HG02642 (cell line): ENCODE measurements around the gene PTGES3.
A peak's percentile ranks its signal among the peaks of the same experiment; 100 is the strongest.

Experiments
- ATAC-seq: cut with Tn5 transposase; IDR thresholded peaks from one replicate; pipeline ENCODE4 v1.9.1; 2021; ENCODE audit warnings: mild to moderate bottlenecking; ENCODE audit not compliant: unreplicated experiment, poor library complexity

Gene PTGES3

DNA sequence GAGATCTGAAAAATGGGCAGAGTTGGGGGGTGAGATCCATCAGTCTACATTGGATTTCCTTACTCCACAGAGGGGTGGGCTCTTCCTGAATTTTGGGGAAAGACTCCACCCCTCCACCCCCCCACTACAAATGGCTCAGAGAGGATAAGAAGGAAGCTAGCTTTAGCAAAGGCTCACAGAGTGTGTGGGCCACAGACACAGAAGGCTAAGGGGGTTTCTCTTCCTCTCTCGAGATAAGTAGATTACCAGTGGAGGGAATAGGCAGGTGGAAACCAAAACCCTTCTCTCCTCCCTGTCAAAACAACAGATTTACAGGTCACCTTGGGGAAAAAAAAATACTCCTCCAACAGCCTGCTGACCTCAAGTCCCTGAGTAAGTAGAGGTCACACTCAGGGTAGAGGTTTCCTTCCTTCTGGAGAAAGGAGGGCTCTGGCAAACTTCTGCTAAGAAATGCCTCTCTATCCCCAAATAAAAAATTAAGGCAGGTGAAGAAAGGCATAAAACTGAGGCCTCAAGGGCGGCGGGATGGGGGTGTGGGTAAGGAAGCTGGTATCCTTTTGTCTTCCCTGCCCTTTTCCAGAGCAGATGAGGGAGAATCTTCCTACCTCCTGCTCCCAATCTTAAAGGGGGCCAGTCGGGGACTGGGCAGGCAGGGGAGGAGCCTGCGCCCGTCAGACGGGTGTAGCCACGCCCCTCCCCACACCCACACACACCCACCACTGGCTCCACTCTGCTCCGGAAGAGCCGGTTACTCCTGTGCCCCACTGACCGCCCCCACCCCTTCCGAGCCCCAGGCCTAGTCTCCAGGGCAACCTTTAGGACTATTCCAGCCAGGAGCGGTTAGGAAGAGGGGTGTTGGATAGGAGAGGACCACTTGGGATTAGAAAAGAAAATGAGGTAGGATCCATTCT, 56.0 kb downstream of the PTGES3 start:
- ATAC-seq: peak; percentile 20

DNA sequence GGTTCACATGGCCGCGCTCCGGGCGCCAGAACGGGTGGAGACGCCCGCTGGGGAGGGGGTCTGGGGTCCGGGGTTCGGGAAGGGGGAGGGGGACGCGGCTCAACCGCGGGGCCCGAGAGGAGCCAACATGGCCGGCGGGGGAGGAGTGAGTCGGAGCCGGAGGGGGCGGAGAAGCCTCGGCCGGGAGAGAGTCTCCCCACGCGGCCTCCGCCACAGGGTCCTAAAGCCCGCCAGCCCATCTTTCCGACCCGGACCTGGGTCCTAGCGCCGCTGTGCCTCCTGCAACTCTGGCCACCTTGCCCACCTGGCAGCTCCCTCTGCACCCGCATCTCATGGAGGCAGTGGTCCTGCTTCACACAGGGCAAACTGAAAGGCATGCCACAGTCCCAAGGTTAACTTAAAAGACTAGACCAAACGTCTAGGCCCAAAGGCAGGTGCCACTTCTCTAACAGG, 57.9 kb downstream of the PTGES3 start, which contains the start of gene BAZ2A:
BAZ2A (minus strand) TSS at position 147 of the 453 bp plus-strand sequence. CDS start 12,796 bp downstream, outside the sequence.
- peak; percentile 65 for ATAC-seq

DNA sequence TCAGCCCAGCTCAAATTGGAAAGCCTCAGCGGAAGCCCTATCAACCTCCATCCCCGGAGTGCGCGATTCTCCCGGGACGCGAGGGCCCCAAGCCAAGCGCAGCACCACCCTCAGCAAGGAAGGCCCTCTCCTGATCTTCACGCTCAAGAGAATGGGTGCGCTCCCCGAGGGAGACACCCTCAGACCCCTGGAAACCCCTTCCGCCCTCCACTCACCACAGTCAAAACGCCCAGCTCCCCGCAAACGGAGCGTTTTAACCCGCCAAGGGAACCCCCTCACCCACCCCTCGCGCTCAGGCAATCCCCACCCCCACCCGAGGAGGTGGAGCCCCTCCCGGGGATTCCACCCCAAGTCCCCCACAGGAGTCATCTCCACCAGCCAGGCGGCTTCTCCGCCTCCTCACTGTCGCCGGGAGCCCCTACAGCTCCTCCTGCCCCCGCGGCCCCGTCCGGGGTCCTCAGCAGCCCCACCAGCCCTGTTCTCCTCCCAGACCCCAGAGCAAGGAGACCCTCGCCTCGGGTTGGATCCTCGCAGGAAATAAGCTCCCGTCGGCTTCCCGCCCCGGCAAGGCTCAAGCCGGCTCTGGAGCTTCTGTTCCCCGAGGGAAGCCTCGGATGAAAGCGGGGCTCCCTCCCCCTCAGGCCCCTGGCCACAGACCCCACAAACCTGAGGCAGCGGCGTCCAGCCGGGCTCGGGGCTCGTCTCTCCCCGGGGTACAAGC, 58.5 kb downstream of the PTGES3 start:
- peak; percentile 10 for ATAC-seq

DNA sequence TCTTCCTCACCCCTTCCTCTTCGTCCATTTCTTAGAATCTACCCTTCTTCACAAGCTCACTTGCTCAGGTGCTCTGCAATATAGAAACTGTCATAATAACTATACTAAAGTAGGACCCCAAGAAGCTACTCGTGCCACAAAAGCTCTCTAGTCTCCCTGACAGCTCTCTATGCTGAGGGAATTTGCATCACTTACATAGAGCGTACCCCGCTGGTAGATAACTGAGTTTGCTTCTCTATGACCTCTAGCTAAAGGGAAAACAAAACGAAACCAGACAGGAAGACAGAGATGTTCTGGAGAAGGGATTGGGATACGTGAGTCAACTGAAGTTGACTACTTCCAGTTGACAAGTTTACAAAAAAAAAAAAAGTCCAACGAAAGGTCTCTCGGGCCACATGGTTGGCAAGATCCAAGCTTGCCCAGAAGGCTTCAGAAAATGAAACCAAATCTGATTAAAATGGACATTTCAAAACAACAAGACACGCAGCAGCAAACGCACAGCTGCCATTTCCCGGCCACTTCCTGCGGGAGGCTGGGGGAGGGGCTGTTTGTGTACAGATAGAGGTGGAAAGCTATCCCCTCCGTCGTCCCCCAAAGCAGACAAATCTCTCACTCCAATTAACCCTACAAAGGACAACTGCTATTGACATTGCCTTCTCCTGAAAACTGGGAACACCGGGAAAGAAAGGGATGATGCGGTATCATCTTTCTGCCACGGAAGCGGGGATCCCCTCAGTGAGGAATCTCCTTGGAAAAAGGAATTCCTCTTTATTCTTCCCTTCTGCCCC, 59.2 kb downstream of the PTGES3 start:
- peak; percentile 21 for ATAC-seq

- no peak for ATAC-seq
Measured at GRCh38 chr12:56626701-56627100, 61.4 kb downstream of the PTGES3 start.

DNA sequence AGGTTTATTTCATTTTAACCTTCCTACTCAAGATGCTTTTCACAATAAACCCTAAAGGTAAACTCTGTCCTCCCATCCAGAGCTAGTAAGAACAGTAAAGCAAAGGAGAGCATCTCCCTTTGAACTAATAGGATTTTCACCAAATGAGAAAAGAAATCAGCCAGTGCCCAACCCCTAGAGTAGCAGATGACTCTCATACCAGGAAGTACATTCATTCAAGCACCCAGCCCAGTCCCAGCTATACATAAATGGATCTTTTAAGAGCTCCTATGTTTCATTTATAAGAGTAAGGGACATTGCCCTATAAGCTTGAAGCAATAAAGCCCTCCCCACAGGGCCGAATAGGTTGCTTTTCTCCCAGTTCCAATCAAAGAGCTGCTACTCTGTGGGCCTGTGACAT, 65.5 kb downstream of the PTGES3 start:
- ATAC-seq: no peak

- no peak for ATAC-seq
Measured at GRCh38 chr12:56616925-56617324, 71.2 kb downstream of the PTGES3 start.

- no peak for ATAC-seq
Measured at GRCh38 chr12:56616244-56616643, 71.8 kb downstream of the PTGES3 start.

- no peak for ATAC-seq
Measured at GRCh38 chr12:56614627-56615026, 73.5 kb downstream of the PTGES3 start.
